RPMI7951 (cell line): ENCODE results near the gene ZNF618. TPM values are rescaled to one million over a fixed set of nuclear protein-coding genes. Genes with fewer than 3 reads are reported as not detected.

Source experiments
- DNase-seq: peaks from one replicate; pipeline ENCODE4 v3.0.0-alpha.2; 2012; ENCODE audit warnings: low read depth
- total RNA-seq: library from RNA; depleted of rRNA; stranded (reverse); fragments of >200 nt; shearing (Covaris generic); gene quantifications from 2 replicates; pipeline ENCODE4 v1.2.3, GENCODE V29; 2014; rRNA removed

The ZNF618 gene, protein sequence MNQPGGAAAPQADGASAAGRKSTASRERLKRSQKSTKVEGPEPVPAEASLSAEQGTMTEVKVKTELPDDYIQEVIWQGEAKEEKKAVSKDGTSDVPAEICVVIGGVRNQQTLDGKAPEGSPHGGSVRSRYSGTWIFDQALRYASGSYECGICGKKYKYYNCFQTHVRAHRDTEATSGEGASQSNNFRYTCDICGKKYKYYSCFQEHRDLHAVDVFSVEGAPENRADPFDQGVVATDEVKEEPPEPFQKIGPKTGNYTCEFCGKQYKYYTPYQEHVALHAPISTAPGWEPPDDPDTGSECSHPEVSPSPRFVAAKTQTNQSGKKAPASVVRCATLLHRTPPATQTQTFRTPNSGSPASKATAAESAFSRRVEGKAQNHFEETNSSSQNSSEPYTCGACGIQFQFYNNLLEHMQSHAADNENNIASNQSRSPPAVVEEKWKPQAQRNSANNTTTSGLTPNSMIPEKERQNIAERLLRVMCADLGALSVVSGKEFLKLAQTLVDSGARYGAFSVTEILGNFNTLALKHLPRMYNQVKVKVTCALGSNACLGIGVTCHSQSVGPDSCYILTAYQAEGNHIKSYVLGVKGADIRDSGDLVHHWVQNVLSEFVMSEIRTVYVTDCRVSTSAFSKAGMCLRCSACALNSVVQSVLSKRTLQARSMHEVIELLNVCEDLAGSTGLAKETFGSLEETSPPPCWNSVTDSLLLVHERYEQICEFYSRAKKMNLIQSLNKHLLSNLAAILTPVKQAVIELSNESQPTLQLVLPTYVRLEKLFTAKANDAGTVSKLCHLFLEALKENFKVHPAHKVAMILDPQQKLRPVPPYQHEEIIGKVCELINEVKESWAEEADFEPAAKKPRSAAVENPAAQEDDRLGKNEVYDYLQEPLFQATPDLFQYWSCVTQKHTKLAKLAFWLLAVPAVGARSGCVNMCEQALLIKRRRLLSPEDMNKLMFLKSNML
- 2.7 and 2.9 TPM in 2 replicates for total RNA-seq

DNA sequence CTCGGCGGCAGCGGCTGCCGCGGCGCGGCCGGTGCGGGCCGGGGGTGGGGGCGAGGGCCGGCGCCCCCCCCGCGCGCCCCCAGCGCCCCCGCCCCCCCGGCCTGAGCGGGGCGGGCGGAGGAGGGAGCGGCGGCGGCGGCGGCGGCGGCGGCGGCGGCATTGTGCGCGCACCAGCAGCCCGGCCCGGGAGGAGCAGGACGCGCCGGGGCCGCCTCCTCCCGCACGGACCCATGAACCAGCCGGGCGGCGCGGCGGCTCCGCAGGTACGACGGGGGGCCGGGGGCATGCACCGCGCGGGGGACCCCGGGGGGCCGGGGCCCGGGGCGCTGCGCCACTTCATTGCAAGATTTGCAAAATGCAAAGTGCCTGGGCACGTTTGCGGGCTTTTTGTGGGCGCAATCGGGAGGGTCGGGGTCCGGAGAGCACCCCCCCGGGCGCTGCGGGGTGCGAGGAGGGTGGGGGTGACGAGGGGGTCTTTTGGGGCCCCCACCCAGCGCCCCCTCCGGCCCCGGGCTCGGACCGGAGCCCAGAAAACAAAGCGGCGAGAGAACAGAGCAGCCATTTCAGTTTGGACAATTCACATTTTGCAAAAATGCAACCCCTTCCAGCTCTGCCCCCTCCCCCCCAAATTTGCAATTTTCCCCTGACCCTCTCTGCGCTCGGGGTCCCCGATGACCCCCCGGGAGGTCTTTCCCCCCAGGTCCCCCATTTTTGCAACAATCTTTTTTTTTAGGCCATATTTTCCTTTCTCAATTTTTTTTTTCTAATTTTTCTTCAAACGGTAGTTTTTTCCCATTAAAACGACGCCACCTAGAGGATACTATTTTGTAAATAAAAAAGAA lies at the start of gene ZNF618:
Gene ZNF618, plus strand, starts transcription at position 159 of the 842 bp plus-strand sequence. Its CDS starts 72 bp downstream, at position 231.
- DNase-seq: peak; percentile 39

DNA sequence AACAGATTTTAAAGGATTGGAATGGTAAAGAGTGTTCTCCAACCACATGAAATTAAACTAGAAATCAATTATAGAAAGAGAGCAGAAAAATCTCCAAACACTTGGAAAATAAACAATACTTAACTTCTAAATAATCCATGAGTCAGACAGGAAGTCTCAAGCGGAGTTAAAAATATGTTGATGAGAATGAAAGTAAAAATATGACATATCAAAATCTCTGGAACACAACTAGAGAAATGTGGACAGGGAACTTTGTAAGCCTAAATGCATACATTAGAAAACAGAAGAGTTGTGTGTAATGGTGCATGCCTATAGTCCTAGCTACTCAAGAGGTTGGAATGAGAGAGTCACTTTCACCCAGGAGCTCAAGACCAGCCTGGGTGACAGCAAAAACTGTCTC lies 47.9 kb upstream of the ZNF618 start:
- no peak for DNase-seq

DNA sequence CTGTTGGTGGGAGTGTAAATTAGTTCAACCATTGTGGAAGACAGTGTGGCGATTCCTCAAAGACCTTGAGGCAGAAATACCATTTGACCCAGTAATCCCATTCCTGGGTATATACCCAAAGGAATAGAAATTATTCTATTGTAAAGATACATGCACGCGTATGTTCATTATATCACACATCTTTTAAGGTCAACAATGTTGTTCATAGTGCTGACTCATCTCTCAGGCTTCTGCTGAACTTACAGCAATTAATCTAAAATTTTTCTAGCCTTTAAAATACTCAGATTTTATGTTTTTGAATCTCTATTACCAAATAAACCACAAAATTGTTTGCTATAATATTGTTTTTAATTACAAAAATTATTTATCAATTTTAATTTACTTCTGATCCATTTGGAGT lies 38.8 kb upstream of the ZNF618 start:
- no peak for DNase-seq

DNA sequence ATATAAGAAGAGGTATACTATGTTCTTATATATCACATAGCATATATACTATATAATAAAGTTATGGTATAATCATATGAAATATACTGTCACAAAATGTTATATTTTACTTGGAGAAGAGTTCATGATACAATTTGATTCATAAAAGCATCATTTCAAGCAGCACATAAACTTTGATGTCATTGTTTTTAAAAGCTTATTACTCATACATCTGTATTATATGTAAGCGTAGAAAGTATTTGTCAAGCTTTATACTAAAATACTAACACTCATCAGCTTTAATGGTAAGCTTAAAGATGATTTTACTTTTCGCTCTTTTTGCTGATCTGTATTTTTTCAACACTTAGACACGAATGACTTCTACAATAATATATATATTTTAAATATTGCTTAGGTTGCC lies 34.0 kb upstream of the ZNF618 start:
- DNase-seq: no peak

DNA sequence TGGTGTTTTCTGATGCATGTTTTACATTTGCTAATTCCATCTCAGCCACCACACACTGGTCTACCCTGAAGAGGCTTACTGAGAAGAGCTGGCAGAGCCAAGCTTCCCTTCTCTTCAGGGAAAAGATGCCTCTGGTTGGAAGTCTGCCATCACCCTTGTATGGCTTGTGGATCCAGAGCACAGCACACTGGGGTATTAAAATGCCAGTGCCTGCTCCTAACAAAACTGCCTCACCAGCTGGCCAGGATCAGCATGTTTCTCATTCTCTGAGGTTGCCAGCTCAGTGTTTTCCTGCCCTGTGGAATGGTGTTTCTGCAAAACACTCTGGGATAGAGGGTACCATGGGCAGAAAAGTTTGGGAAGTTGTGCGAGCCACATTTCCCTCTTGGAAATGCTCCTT lies 31.6 kb upstream of the ZNF618 start:
- DNase-seq: no peak

DNA sequence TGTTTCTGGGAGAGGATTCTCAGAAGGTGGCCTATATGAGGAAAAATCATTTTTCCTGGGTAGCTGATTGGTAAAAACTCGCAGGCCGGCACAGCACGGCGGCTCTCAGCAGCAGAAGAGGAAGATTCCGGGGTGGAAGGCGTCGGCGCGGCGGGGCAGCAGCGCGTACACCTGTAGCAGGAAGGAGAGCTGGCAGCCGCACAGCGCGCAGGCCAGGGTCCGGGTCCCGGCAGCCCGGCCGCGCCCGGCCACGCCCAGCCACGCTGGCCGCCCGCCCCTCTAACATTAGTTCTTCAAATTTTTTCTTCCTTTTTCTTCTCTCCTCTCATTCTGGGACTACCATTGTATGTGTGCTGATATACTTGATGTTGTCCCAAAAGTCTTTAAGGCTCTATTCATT lies 24.8 kb upstream of the ZNF618 start:
- no peak for DNase-seq

DNA sequence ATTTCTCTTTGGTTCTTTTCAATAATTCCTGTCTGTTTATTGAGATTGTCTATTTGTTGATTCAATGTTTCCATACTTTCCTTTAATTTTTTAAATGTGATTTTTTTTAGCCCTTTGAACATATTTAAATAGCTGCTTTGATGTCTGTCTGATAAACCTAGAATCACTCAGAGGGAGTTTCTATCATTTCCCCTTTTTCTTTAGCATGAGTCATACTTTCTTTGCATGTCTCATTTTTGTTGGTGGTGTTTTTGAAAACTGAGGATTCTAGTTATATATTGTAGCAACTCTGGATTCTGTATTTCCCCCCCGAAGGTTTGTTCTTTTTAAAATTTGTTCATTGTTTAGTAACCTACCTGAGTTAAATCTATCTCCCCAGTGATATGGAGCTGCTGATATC lies 24.2 kb upstream of the ZNF618 start:
- DNase-seq: no peak

DNA sequence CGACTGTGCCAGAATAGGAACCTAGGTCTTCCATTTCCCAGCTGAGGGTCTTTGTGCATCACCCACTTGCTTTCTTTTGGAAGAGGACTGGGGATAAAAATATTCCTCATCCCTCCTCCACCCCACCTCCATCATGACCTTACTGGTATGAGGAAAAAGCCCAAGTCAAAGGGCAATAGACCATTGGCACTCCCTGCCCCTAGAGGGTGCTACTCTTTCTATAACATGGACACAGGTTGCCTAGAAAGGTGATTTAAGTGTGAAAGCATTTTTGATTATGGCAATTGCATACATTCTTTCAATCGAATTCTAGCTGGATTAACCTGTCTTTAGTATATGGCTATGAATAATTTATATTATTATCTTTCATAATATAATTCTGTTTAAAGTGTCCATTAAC lies 22.8 kb upstream of the ZNF618 start:
- no peak for DNase-seq

DNA sequence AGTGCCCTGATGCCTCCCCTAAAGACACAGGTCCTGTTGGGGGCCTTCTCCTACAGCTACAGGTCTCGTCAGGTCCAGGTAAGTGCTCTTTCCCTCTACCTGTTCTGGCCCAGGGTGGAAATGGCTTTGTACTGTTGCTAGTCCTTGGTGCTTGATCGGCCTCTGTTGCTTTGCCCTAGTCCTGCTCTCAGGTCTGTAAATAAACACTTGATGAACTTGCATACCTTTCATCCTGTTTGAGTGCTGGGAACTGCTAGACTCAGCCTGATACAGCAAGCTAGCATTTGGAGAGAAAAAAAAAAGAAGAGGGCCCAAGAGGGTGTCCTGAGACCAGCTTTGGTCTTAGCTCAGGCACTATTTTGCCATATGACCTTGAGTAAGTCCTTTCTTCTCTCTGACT lies 21.8 kb upstream of the ZNF618 start:
- no peak for DNase-seq

DNA sequence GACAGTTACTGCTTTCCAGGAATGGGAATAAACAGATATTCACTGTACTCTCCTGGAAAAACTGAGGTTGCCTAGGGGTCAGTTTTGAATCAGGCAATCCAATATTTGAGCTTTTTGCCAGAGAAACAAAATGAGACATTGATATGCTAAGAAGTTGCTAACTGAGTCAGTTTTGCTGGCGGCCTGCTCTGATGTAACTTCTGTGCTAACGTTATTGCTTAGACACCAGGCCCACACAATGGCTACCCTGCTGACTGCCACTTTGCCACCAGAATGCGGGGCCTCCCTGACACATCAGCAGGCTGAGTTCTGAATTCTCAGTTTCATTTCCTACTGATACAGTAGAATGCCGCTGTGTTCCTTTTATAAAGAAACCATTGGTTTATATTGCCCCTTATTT lies 18.2 kb upstream of the ZNF618 start:
- DNase-seq: peak; percentile 9

DNA sequence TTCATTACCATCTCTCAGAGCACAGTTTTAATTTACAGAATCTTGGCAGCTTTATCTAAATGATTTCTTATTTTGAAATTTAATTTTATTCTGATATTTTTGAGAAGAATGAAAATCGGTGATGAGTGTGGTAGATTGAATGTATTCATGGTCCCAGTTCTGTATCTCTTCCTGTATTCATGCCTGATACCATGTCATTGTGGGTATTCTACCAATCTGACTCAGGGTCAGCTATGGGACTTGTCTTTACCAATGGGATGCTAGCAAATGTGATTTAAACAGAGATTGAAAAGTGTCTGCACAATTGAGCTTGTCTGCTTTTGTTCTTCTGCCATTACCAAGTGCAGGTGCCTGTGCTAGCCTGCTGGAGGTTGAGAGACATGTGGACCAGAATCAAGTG lies 17.8 kb upstream of the ZNF618 start:
- no peak for DNase-seq

DNA sequence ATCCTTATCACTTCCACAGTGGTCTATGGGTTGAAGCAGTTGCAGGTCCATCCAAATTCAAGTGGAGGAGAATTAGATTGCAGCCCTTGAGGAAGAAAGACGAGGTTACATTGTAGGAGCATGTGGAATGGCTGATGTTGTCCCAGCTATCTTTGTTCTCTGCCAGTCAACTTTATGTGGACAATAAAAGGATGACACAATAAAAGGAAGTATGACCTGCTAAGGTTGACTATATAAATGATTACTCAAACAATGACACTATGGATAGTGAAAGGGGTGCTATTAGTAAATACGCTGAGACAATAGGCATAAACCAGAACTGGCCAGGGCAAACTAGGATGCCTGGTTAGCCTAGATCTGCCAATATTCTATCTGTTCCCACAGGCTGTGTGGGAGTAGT lies 12.8 kb upstream of the ZNF618 start:
- DNase-seq: no peak

DNA sequence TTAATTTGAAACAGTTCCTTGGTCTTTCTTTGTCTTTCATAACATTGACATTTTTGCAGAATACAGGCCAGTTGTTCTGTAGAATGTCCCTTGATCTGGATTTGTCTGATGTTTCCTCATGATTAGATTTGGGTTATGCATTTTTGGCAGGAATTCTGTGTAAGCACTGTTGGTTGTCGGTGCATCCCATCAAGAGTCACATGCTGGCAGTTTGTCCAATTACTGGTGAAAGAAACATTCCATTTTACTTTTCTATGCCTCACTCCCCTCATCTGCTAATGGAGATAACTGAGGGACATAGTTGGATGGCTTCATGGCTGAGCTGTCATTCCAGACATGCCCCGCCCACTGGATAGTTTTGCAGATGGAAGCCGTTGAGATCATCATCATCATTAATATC lies 7.6 kb upstream of the ZNF618 start:
- no peak for DNase-seq

DNA sequence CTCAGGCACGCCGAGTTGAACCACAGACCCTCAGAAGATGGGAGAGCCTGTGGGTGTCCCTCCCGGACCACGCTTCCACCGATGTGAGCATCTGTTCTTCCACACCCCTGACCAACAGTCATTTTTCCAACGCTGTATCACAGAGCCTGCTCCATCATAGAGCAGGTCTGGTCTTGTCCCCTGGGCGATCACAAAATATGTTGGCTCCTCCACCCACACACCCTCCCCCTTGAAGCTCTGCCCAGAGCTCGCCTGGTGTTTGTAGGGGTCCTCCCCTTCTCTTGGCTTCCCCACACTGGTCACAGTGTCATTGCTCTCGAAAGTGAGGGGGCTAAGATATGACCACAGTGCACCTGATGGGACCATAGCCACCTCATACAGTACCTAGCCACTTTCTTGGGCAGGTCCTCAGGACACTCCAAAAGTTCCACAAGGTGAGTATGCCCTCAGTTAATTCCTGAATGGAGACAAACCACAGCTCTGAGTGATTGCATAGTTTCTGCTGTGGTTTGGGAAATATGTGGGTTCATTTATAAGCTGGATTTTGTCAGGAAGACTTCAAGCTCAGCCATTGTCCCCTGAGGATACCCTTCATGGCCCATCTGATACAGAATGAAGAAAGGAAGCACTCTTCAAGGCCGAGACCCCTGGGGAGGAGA lies 3.5 kb upstream of the ZNF618 start:
- DNase-seq: no peak

DNA sequence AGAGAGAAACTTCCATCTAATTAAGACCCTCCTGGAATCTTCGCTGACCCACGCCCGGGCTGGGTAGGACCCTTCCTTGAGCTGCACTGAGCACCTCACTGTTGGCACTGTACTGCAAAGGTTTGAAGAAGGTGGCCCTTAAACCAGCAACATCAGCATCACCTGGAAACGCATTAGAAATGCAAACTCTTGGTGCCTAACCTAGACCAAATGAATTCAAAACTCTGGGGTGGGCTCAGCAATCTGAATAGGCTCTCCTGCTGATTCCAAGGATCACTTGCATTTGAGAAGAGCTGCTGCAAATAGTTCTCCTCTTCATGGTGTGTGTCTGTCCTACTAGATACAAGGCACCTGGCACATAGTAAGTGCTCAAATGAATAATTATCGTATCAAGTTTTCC lies 2.7 kb upstream of the ZNF618 start:
- no peak for DNase-seq

DNA sequence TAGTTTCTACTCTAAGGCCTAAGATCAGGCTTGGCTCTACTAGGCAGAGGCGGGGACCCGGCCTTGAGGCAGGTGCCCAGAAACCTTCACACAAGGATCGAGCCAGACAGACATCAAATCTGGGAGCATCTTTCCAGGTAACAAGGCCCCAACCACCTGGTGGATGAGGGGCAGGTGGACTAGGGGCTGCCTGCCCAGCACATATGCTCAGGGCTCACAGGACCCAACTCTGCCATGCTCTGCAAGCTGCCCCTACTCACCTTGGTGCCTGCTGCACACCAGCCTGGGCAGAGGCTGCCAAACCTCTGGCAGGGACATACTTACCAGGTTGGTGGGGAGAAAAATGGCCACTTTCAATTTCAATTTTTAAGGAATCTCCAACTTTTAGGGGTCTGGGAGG lies 2.2 kb upstream of the ZNF618 start:
- no peak for DNase-seq

DNA sequence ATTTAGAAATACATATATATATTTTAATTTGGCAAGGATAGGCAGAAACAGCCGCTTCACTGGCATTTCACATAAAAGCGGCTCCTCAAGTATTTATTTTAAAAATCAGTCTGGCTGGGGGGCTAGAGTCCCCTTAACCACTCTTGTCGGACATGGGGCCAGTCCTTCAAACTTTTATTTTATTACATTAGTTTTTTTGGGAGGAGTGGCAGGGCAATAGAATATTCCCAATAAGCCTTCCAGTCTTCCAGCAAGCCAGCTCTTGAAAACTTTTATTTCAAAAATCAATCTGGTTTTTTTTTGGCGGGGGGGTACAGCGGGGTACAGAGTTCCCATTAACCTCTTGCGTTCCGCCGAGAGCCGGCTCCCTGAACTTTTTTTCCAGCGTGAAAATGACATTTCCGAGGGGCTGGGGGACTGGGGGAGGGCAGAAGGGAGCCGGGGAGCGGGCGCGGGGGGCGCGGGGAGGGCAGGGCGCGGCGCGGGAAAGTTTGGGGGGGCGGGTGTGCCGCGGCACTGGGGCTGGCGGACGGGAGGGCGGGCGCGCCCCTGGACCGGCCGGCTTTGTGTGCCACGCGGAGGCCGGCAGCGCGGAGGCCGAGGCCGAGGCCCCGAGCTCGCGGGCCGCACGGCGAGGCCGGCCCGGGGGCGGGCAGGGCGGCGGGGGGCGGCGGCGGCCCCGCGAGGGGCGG lies 504 bp upstream of the ZNF618 start:
- peak; percentile 23 for DNase-seq

DNA sequence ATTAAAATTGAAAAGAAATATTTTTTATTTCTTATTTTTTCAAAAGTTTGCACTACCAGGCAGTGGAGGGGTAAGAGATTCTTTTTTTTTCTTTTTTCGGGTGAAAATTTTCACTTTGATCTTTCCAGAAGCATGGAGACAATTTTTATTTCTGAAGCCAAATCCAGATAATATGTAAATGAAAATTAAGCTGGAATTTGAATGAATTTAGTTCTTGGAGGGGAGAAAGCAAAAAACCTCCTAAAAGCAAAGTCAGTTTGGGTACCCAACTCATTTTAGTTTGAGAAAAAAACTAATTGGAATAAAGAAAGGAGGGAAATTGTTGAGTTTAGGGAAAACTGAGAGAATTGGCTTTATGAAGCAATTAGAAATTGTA lies 872 bp downstream of the ZNF618 start:
- no peak for DNase-seq

DNA sequence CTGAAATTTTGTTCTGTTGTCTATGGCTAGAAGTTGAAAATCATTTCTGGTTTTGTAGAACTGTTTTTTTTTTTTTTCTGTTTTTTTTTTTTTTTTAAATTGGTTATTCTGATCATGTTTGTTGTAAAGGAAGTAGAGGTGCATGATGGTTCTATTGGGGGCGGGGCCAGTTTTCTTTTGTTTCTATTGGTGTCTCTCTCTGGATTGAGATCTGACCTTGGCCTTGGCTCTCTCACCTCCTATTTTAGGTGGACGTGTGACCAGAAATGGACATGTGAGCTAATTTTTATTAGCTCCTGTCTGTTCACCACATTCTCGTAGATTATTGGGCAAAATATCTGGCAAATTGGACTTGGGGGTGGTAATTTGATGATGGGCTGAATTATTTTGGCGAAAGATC lies 3.2 kb downstream of the ZNF618 start:
- peak; percentile 9 for DNase-seq

DNA sequence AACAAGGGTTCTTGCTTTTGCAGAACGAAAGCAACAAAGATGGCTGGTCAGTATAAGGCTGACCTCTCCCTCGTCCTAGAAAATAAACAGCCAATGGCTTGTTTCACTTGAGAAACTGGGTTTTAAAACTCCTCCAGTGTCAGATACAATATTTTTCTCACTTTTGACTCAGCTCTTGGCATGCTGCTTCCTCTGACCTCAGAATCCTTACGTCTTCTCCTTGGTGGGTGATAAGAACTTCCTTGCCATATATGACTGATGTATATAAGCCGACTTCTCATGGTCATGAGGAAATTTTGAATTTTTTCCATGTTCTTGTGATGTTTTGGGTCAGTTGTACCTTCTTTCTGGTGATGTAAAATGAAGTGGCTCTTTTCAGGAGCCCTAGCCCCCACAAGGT lies 3.8 kb downstream of the ZNF618 start:
- DNase-seq: no peak

DNA sequence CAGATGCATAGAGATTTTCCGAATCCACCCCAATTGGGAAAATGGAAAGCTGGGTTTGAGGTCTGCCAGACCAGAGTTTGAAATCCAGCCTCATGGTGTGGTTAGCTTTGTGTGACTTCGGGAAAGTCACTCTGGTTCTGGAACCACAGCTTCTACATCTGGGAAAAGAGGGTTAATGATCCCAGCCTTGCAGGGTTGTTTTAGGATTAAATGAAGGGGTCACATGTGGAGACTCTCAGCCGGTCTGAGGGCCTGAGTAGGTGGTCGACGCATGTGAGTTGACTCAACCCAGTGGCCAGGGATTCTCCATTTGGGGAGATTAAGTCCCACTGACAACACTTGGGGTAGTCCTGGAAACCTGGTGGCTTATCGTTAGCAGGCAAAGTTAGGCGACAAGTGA lies 6.1 kb downstream of the ZNF618 start:
- DNase-seq: no peak
